GM12873 (cell line): ENCODE data around the gene SCUBE1.

Experiments used
- TF ChIP-seq, protein P1 (sequence below): IDR thresholded peaks from 2 replicates; pipeline ENCODE4 v1.5.1; 2012; ENCODE audit warnings: low read depth, mild to moderate bottlenecking, moderate library complexity, low read length, control low read depth; ENCODE audit not compliant: insufficient read depth; ENCODE audit errors: missing control alignments

The SCUBE1 gene

DNA sequence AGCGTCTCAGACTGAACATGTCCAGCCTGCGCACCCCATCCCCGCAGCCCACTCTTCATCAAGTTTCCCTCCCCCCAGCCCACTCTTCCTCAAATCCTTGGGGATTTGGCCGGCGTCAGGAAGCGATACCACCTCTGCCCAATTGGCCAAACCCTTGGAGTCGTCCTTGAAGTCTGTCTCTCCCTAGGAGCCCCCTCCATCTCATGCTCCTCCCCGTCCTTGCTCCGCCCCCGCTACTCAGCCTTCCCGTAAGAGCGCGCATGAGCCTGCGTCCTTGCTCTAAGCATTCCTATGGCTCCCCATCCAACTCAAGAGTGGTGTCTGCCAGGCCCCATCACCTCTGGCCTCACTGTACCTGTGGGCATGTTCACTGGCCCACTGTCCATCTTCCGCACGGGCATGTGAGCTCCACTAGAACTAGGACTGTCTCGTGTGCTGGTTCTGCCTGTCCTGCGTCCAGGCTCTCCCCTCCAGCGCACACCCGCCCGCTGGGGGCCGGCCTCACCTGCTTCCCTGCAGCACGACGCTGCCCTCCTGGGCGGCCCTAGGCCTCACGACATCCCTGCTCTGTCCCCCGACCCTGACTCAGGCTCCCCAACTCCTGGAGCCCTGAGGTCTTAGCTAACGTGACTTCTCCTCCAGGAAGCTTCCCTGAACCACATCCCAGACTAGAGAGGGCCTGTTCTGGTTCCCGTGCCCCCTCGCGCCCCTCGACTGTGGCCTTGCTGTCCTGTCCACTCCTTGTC lies 125.7 kb downstream of the SCUBE1 start:
- TF ChIP-seq, protein P1, sequence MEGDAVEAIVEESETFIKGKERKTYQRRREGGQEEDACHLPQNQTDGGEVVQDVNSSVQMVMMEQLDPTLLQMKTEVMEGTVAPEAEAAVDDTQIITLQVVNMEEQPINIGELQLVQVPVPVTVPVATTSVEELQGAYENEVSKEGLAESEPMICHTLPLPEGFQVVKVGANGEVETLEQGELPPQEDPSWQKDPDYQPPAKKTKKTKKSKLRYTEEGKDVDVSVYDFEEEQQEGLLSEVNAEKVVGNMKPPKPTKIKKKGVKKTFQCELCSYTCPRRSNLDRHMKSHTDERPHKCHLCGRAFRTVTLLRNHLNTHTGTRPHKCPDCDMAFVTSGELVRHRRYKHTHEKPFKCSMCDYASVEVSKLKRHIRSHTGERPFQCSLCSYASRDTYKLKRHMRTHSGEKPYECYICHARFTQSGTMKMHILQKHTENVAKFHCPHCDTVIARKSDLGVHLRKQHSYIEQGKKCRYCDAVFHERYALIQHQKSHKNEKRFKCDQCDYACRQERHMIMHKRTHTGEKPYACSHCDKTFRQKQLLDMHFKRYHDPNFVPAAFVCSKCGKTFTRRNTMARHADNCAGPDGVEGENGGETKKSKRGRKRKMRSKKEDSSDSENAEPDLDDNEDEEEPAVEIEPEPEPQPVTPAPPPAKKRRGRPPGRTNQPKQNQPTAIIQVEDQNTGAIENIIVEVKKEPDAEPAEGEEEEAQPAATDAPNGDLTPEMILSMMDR: no peak

DNA sequence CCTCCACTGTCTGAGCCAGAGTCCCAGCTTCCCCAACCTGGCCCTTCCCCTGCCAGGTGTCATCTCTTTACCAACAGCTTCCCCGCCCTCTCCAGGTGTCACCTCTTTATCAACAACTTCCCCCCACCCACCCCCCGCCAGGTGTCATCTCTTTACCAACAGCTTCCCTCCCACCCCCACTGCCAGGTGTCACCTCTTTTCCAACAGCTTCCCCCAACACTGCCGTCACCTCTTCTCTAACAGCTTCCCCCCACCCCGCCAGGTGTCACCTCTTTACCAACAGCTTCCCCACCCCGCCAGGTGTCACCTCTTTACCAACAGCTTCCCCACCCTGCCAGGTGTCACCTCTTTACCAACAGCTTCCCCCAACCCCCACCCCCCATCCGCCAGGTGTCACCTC lies 126.4 kb downstream of the SCUBE1 start:
- TF ChIP-seq, protein P1: no peak

DNA sequence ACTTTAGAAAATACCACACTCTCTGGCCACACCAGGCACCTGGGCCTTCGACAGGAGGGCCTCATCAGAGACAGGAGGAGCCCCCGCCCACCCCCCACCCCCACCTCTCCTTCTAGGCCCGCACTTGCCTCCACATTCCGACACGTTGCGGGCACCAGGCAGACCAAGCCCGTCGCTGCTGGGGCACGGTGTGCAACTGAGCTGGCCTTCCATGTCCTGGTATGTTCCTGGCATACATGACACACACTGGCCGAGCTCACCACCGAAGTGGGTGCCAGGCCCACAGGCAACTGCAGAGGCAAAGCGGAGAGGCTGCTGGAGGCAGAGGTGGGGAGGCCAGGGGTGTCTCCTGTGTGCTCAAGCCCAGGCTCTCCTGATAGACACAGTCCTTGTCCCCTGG lies 129.2 kb downstream of the SCUBE1 start:
- TF ChIP-seq, protein P1: no peak

DNA sequence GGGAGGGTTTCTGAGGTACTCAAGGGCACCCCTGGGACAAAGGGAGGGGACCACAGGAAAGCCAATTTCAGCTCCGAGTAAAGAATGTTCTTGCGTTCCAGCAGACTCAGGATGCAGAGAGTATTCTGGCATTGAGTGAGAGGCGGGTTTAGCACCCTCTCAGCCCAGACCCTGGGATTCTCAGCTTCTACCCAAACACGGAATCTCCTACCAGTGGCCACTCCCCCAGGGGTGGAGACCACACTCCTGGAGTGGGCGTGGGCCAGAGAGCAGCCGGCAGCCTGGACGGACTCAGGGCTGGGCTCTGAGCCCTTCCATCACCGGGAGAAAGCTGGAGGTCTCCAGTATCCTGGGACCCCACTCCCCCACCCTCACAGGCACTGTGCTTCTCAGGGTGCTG lies 130.1 kb downstream of the SCUBE1 start:
- TF ChIP-seq, protein P1: no peak

DNA sequence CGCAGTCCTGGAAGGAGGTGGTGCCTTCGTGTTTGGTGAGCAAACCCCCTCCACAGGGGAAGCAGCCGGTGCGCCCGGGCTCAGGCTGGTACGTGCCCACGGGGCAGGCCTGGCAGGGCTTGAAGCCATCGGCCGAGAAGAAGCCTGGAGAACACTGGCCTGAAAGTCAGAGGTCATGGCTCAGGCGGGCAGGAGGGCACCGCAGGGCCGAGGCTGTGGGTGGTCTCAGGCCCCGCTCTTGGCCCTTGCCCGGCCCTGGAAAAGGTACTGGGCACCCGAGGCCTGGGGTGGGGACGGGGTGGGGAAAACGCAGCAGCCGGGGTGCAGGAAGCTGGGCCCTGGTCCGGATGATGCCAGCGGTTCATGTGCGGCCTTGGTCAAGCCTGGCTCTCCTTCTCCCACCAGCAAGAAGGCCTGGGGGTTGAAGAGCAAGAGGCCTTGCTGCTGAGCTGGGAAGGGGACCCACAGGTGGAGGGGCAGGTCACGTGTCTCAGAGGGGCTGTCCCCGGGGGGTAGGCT lies 130.7 kb downstream of the SCUBE1 start:
- TF ChIP-seq, protein P1: no peak

DNA sequence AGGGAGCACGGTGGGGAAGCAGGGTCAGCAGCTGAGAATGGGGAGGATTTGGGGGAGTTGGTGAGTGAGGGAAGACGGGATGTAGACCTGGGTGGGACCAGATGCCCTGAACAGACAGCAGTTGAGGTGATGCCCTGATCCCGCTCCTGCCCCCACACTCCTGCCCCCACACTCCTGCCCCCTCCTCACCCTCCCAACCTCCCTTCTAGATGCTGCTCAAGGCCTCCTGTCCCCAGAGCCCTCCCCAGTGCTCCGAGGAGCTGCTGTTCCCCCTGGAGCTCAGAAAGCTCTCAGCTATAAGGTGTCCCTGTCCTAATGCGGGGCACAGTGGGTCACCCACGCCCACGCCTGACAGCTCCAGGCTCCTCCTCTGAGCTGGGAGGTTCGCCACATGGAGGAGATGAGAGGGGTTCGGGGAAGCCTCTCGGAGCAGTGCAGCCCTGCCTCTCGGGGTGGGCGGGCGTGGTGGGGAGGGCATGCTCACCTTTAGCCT lies 131.2 kb downstream of the SCUBE1 start:
- TF ChIP-seq, protein P1: no peak

DNA sequence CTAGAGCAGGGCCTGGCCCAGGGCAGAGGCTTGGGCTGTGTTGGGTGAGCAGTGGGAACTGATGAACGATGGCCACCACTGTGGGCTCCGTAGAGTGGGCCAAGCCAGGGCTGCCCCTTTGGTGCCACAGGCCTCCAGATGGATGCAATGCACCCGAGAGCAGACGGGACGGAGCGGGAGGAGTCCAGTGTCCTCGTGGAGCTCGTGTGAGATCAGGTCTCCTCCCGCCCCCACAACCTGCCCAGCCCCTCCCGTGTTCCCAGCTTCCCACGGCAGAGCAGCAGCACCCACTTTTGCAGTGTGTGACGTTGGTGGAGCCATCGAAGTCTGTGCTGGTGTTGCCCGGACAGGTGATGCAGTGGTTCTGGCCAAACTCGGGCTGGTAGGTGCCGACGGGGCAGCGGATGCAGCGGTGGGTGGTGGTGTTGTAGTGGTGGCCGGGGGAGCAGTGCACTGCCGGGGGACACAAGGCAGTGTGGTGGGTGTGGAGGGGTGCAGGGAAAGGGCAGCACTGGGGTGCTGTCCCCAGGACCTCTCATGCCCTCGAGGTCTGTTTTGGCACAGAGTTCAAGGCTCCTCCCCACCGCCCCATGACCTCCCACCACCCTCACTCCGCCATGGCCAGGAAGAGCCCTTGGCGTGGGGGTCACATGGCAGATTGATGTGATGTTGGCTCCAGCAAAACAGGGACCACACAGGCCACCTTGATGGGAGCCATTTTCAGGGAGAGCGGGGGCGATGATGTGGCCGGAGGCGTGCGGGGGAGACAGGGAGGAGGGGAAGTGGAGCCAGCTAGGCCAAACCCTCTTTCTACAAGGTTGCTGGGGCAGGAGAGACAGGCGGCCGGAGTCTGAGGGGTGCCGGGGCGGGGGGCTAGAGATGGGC lies 132.3 kb downstream of the SCUBE1 start:
- TF ChIP-seq, protein P1: no peak
